Neural cell (in vitro differentiated cells): Measurements from ENCODE around the gene TNNT2. TPM values are rescaled to one million over a fixed set of nuclear protein-coding genes. Genes with fewer than 3 reads are reported as not detected.

ENCODE experiments used
- H2AFZ ChIP-seq: fragments of 200-600, 300-800 bp; sonication (generic), shearing (Covaris generic); 2 replicates; pipeline ENCODE4 v1.6.0; 2014; ENCODE audit warnings: low read depth, mild to moderate bottlenecking, antibody characterized with exemption, low read length, moderate library complexity
- H3F3A ChIP-seq: fragments of 200-600 bp; shearing (Covaris generic); 2 replicates; pipeline ENCODE4 v1.6.1; 2016; ENCODE audit warnings: mild to moderate bottlenecking, moderate library complexity, mixed read lengths, antibody characterized with exemption, low read length; ENCODE audit not compliant: insufficient read depth, poor library complexity, severe bottlenecking
- H3K27ac ChIP-seq: fragments of 200-600, 300-800 bp; sonication (generic), shearing (Covaris generic); 2 replicates; pipeline ENCODE4 v1.5.1; 2014; ENCODE audit warnings: mild to moderate bottlenecking, low read length, moderate library complexity
- H3K27me3 ChIP-seq: fragments of 300-800, 200-600 bp; sonication (generic), shearing (Covaris generic); 2 replicates; pipeline ENCODE4 v1.6.0; 2014; ENCODE audit warnings: mild to moderate bottlenecking, low read depth, low read length, moderate library complexity; ENCODE audit not compliant: insufficient read depth
- H3K36me3 ChIP-seq: fragments of 300-800, 200-600 bp; sonication (generic), shearing (Covaris generic); 2 replicates; pipeline ENCODE4 v1.5.1; 2014; ENCODE audit warnings: mild to moderate bottlenecking, antibody characterized with exemption, low read length, moderate library complexity; ENCODE audit not compliant: insufficient read depth
- H3K4me2 ChIP-seq: fragments of 300-800, 200-600 bp; sonication (generic), shearing (Covaris generic); 2 replicates; pipeline ENCODE4 v1.6.0; 2014; ENCODE audit warnings: mild to moderate bottlenecking, low read length
- H3K4me3 ChIP-seq: fragments of 300-800, 200-600 bp; sonication (generic), shearing (Covaris generic); 2 replicates; pipeline ENCODE4 v1.5.1; 2014; ENCODE audit warnings: mild to moderate bottlenecking, low read length, moderate library complexity
- H3K79me2 ChIP-seq: fragments of 200-600 bp; shearing (Covaris generic); replicated peaks from 2 replicates; pipeline ENCODE4 v1.6.0; 2014; ENCODE audit warnings: mild to moderate bottlenecking, low read length, moderate library complexity; ENCODE audit not compliant: insufficient read depth
- H3K9ac ChIP-seq: fragments of 300-800, 200-600 bp; sonication (generic), shearing (Covaris generic); 2 replicates; pipeline ENCODE4 v1.6.1; 2016; ENCODE audit warnings: mild to moderate bottlenecking, low read length, mixed read lengths
- H3K9me2 ChIP-seq: fragments of 200-600 bp; shearing (Covaris generic); 2 replicates; pipeline ENCODE4 v1.6.1; 2016; ENCODE audit warnings: mild to moderate bottlenecking, low read length, mixed read lengths; ENCODE audit not compliant: insufficient read depth
- H3K9me3 ChIP-seq: fragments of 200-600, 300-800 bp; sonication (generic), shearing (Covaris generic); 2 replicates; pipeline ENCODE4 v1.6.1; 2016; ENCODE audit warnings: mild to moderate bottlenecking, mixed run types, low read length, moderate library complexity, mixed read lengths
- H4K20me1 ChIP-seq: fragments of 200-600 bp; shearing (Covaris generic); 2 replicates; pipeline ENCODE4 v1.6.1; 2016; ENCODE audit warnings: mild to moderate bottlenecking, mixed run types; ENCODE audit not compliant: insufficient read depth
- CTCF ChIP-seq: fragments of 450-650 bp; IDR thresholded peaks from 2 replicates; pipeline ENCODE4 v1.5.1; 2014; ENCODE audit warnings: antibody characterized with exemption, mild to moderate bottlenecking, moderate library complexity; ENCODE audit not compliant: poor library complexity, severe bottlenecking
- EP300 ChIP-seq: fragments of 450-650 bp; conservative IDR thresholded peaks from 2 replicates; pipeline ENCODE4 v1.6.1; 2014; ENCODE audit warnings: antibody characterized with exemption, mild to moderate bottlenecking, moderate library complexity; ENCODE audit not compliant: poor library complexity, severe bottlenecking
- EZH2 ChIP-seq: fragments of 200-600, 300-800 bp; shearing (Covaris generic), sonication (generic); IDR thresholded peaks from 2 replicates; pipeline ENCODE4 v1.6.1; 2014; ENCODE audit warnings: antibody characterized with exemption, low read length, borderline replicate concordance, mild to moderate bottlenecking; ENCODE audit not compliant: insufficient read depth, poor library complexity, severe bottlenecking
- MXI1 ChIP-seq: fragments of 450-650 bp; conservative IDR thresholded peaks from 2 replicates; pipeline ENCODE4 v1.6.1; 2014; ENCODE audit warnings: antibody characterized with exemption, mild to moderate bottlenecking; ENCODE audit not compliant: poor library complexity, severe bottlenecking
- POLR2AphosphoS5 ChIP-seq: IDR thresholded peaks from 2 replicates; pipeline ENCODE4 v1.6.1; 2012
- RAD21 ChIP-seq: fragments of 450-650 bp; conservative IDR thresholded peaks from 2 replicates; pipeline ENCODE4 v1.6.1; 2014; ENCODE audit warnings: antibody characterized with exemption, mild to moderate bottlenecking, moderate library complexity
- REST ChIP-seq: IDR thresholded peaks from 2 replicates; pipeline ENCODE4 v1.6.1; 2012; ENCODE audit warnings: borderline replicate concordance
- SMC3 ChIP-seq: fragments of 450-650 bp; conservative IDR thresholded peaks from 2 replicates; pipeline ENCODE4 v1.6.1; 2014; ENCODE audit warnings: antibody characterized with exemption, mild to moderate bottlenecking, moderate library complexity; ENCODE audit not compliant: poor library complexity
- TAF1 ChIP-seq: IDR thresholded peaks from 2 replicates; pipeline ENCODE4 v1.6.1; 2012; ENCODE audit warnings: low read depth
- polyA plus RNA-seq: library from polyadenylated mRNA; depleted of rRNA; stranded (reverse); fragments of >200 nt; gene quantifications from 2 replicates; pipeline ENCODE4 v1.2.3, GENCODE V29; 2014

The TNNT2 gene
- polyA plus RNA-seq, 1 donor from 2014 or later, result not detected

GRCh38 chr1:201423655-201424054, 46.2 kb upstream of the TNNT2 start:
- H3K9me2 ChIP-seq, result no peaks in the 10 kb centered on the region
- no peaks in the 10 kb centered on the region for H3K27me3 ChIP-seq
- TF ChIP-seq POLR2AphosphoS5 (no peak), RAD21 (no peak), EP300 (no peak)
- no peak overlapping the region for H3K27ac ChIP-seq
- H3K9ac ChIP-seq, result no peak overlapping the region
- no peaks in the 10 kb centered on the region for H3F3A ChIP-seq
- no peaks in the 10 kb centered on the region for H3K79me2 ChIP-seq
- no peak overlapping the region for H2AFZ ChIP-seq
- H3K4me2 ChIP-seq, result no peak overlapping the region
- H3K9me3 ChIP-seq, result no peaks in the 10 kb centered on the region
- H3K36me3 ChIP-seq, result no peaks in the 10 kb centered on the region
- H4K20me1 ChIP-seq, result no peaks in the 10 kb centered on the region
- H3K4me3 ChIP-seq, result no peak overlapping the region

DNA sequence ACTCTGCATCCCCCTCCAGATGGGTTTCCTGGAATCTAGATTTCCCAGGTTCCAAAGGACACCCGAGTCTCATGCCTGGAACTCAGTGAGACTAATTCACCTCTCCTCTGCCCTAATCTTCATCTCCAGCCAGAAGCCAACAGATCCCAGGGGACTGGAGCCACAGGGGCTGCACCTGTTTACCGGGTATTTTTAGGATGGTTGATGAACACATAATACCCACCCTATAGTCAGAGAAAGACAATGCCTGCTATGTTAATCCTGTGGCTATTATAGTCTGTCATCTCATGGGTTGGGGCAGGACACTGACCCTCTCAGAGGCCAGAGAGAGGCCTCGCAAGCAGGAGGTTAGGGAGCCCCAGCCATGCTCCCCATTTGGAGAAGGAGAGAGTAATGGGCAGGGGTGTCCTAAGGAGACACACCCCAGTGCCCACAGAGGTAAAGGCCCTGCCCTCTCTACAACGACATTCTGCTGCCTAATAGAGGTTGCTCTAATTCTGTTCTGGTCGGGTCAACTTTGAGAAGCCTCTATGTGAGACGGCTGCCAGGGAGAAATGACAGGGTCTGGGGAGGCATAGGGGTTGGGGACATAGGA, 45.1 kb upstream of the TNNT2 start:
- H3K9ac ChIP-seq, result no peak overlapping the region
- no peak overlapping the region for H3K27ac ChIP-seq
- H3K4me3 ChIP-seq, result no peak overlapping the region
- no peaks in the 10 kb centered on the region for H3F3A ChIP-seq
- TF ChIP-seq MXI1 (no peak), EZH2 (no peak), POLR2AphosphoS5 (no peak), RAD21 (no peak), SMC3 (no peak), EP300 (no peak), TAF1 (no peak), CTCF (no peak), REST (no peak)
- no peaks in the 10 kb centered on the region for H3K9me3 ChIP-seq
- no peaks in the 10 kb centered on the region for H3K9me2 ChIP-seq
- H3K4me2 ChIP-seq, result no peak overlapping the region
- H3K79me2 ChIP-seq, result no peaks in the 10 kb centered on the region
- H2AFZ ChIP-seq, result no peak overlapping the region
- no peaks in the 10 kb centered on the region for H4K20me1 ChIP-seq
- H3K27me3 ChIP-seq, result no peaks in the 10 kb centered on the region
- H3K36me3 ChIP-seq, result no peaks in the 10 kb centered on the region

- TF ChIP-seq POLR2AphosphoS5 (no peak), MXI1 (no peak), REST (no peak), TAF1 (no peak), RAD21 (no peak), SMC3 (no peak), EZH2 (no peak), EP300 (no peak), CTCF (no peak)
These were observed 44.5 kb upstream of the TNNT2 start for GRCh38 chr1:201422026-201422425.

More at GRCh38 chr1:201422026-201422425, 44.5 kb upstream of the TNNT2 start:
- no peak overlapping the region for H3K4me2 ChIP-seq
- no peaks in the 10 kb centered on the region for H4K20me1 ChIP-seq
- H3K9me2 ChIP-seq, result no peaks in the 10 kb centered on the region
- no peaks in the 10 kb centered on the region for H3K79me2 ChIP-seq
- H3K27me3 ChIP-seq, result no peaks in the 10 kb centered on the region
- no peak overlapping the region for H2AFZ ChIP-seq
- H3F3A ChIP-seq, result no peaks in the 10 kb centered on the region
- H3K4me3 ChIP-seq, result no peak overlapping the region
- no peaks in the 10 kb centered on the region for H3K9me3 ChIP-seq
- H3K27ac ChIP-seq, result no peak overlapping the region
- no peak overlapping the region for H3K9ac ChIP-seq
- no peaks in the 10 kb centered on the region for H3K36me3 ChIP-seq
